ENCODE results near the gene SPEM1.
A peak's percentile ranks its signal among the peaks of the same experiment; 100 is the strongest.

The SPEM1 gene, protein sequence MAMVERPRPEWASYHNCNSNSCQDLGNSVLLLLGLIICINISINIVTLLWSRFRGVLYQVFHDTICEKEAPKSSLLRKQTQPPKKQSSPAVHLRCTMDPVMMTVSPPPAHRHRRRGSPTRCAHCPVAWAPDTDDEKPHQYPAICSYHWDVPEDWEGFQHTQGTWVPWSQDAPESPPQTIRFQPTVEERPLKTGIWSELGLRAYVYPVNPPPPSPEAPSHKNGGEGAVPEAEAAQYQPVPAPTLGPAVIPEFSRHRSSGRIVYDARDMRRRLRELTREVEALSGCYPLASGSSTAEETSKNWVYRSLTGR

DNA sequence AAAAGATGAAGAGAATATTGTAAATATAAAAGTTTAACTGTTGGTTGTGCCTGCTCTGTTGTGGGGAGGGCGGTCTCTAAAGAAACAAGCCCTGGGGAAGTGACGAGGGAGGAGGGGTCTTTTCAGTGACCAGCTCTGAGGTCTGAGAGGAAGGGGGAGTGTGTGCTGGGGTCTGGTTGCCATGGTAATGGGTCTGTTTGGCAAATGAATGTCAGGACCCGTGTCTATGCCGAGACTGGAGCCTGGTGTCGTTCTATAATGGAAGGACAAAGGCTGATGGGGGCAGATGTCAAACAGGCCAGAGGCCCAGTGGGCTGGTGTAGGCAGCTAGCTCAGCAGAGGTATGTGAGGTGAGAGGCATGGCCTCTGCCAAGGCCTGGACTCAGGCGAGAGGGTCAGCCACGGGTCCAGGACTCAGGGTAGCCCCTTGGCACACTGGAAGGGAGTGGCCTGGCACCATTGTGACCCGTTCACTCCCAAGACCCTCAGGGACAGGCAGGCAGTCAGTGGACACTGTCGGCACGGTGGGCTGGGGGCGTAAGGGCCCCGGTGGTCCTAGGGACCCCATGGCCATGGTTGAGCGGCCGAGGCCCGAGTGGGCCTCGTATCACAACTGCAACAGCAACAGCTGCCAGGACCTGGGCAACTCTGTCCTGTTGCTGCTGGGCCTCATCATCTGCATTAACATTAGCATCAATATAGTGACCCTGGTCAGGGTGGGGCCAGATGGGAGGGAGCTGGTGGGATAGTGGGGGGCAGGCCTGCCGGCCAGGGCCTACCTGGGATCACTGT lies at the start of gene SPEM1:
Gene SPEM1, plus strand, starts transcription at position 506 of the 792 bp plus-strand sequence. Its CDS starts 61 bp downstream, at position 567.
- DNase-seq (ENCODE audit: low read depth) = no peak

DNA sequence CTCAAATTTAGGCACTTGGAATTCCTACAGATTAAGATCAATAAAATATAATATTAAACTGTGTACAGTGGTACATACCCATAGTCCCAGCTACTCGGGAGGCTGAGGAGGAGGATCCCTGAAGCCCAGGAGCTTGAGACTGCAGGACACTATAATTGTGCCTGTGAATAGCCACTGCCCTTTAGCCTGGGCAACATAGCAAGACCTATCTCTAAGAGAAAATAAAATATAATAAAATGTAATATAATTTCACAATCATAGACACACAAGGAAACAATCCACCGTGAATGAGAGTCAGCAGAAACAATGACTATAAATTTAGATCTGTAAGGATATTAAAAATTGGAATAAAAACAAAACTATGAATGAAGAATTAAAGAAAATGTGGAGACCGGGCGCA lies 49.3 kb upstream of the SPEM1 start:
- DNase-seq (ENCODE audit: low read depth) = no peak

DNA sequence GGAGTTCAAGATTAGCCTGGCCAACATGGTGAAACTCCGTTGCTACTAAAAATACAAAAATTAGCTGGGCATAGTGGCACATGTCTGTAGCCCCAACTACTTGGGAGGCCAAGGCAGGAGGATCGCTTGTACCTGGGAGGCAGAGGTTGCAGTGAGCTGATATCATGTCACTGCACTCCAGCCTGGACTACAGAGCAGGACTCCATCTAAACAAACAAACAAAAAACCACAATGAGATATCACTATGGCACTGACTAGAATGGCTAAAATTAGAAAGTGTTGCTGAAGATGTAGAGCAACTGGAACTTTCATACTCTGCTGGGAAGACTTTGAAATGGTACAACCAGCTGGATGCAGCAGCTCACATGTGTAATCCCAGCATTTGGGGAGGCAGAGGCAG lies 45.8 kb upstream of the SPEM1 start:
- no peak for DNase-seq (ENCODE audit: low read depth)

DNA sequence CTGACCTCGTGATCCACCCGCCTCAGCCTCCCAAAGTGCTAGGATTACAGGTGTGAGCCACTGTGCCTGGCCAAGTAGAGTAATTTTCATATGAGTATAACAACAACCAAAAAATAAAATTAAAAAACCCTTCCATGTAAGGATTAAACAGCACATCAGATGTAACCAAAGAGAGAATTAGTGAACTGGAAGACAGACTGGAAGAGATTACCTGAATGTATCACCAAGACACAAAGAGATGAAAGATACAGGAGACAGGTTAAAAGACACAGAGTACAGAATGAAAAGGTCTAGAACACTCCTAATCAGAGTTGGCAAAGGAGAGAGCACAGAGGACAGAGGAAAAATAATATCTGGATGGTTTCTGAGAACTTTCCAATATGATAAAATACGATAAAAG lies 41.0 kb upstream of the SPEM1 start:
- DNase-seq (ENCODE audit: low read depth) = no peak

DNA sequence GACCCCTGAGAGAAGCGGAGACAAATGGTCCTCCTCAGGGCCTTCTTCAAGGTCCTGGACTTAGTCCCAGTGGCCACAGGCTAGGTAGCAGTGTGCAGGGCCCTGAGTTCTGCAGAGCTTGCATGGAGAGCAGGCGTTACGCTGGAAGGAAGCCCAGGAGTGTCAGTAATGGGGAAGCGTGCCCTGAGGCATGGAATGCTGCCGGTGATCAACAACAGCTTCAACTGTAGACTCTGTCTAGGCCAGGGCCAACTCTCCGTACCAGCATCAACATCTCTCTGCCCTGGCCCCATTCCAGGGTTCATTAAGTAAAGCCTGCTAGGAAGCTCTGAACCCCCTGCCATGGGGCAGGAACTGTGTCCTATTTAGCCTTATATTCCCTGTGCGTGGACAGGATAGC lies 39.8 kb upstream of the SPEM1 start:
- DNase-seq (ENCODE audit: low read depth) = no peak

DNA sequence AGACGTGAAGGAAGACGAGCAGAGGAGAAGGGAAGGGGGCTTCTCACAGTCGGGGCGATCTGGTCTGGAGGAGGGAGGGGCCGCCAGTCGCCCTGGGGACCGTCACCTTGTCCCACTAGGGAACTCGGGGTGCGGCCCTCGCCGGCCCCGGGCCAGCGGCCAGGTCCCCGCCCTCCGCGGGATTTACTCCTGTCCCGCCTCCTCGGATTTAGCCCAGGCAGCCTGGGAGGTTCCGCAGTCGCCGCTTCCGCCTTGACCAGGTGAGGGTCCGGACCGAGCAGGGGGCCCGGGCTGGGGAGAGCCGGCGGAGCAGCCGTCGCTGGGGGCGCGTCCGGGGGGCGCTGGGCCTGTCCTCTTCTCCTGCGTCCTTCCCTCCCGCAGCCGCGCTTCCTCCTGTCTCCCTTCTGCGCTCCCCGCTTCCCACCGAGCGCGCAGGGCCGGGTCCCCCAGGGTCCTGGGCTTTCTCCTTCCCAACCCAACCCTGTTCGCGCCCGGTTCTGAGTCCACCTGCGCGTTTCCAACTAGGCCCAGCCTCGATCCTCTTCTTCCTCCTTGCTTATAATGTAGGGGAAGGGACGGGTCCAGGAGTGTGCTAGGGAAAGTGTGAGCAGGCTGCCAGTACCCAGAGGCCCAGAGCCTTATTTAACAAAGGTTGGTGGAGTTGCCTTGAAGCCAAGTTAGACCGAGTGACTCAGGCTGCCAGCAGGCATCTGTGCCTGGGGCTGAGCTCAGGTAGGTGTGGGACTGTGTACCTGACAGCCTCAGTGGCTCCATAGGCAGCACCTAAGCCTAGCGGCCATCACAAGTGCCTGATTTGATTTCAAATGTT lies 39.1 kb upstream of the SPEM1 start, which contains the start of gene TNK1:
Gene TNK1, plus strand, starts transcription at position 235 of the 829 bp plus-strand sequence. CDS start 1,838 bp downstream, outside the sequence.
- DNase-seq (ENCODE audit: low read depth) = no peak

DNA sequence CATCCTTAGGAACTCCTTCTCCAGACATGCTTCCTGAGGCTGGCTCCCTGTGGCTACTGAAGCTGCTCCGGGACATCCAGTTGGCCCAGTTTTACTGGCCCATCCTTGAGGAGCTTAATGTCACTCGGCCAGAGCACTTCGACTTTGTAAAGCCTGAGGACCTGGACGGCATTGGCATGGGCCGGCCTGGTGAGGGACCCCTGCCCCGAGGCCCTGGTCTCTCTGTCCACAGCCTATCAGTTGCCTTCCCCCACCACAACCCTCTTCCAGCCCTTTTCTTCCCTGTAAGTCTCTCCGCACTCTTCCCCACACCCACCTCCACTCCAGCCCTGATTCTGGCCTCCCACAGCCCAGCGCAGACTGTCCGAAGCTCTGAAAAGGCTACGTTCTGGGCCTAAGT lies 37.2 kb upstream of the SPEM1 start:
- DNase-seq (ENCODE audit: low read depth) = no peak

DNA sequence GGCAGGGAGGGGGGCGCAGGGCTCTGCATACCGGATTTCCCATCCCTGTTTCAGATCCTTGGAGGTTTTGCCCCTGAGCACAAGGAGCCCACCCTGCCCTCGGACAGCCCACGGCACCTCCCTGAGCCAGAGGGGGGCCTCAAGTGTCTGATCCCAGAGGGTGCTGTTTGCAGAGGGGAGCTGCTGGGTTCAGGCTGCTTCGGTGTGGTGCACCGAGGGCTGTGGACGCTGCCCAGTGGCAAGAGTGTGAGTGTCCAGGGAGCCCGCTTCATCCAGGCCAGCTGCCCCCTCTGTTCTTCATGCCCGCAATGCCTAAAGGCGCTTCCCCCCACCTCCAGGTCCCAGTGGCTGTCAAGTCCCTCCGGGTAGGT lies 36.8 kb upstream of the SPEM1 start:
- DNase-seq (ENCODE audit: low read depth) = no peak

DNA sequence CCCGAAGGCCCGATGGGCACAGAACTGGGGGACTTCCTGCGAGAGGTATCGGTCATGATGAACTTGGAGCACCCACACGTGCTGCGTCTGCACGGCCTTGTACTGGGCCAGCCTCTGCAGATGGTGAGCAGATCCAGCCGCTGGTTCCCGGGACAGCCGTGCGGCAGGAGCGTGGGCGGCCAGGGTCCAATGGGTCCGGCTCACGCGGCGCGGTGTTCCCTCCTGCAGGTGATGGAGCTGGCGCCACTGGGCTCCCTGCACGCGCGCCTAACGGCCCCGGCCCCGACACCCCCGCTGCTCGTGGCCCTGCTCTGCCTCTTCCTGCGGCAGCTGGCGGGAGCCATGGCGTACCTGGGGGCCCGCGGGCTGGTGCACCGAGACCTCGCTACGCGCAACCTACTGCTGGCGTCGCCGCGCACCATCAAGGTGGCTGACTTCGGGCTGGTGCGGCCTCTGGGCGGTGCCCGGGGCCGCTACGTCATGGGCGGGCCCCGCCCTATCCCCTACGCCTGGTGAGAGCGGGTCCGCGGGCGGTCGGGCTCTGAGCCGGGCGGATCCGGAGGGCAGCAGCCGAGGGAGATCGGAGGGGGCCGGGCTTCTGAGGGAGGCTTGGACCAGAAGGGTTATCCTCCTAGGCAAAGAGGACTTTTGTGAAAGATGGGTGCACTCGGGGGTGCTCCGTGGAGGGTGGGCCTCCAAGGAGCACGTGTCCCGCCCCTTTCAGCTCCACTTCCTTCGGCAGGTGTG lies 36.2 kb upstream of the SPEM1 start:
- DNase-seq (ENCODE audit: low read depth) = no peak

DNA sequence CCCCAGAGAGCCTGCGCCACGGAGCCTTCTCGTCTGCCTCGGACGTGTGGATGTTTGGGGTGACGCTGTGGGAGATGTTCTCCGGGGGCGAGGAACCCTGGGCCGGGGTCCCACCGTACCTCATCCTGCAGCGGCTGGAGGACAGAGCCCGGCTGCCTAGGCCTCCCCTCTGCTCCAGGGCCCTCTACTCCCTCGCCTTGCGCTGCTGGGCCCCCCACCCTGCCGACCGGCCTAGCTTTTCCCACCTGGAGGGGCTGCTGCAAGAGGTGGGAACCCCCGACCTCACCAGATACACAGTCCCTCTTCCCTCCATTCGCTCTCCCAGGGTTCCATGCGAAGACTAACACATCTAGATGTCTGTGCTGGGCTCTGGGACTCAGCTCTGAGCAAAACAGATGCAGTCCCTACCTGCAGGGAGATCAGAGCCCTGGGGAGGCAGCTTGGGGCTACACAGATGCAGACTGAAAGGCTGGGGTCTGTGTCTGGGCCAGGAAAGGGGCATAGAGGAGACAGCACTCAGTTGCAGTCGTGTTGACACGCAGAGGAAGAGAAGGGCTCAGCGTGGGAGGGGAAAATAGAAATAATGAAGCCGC lies 35.5 kb upstream of the SPEM1 start:
- DNase-seq (ENCODE audit: low read depth) = no peak

DNA sequence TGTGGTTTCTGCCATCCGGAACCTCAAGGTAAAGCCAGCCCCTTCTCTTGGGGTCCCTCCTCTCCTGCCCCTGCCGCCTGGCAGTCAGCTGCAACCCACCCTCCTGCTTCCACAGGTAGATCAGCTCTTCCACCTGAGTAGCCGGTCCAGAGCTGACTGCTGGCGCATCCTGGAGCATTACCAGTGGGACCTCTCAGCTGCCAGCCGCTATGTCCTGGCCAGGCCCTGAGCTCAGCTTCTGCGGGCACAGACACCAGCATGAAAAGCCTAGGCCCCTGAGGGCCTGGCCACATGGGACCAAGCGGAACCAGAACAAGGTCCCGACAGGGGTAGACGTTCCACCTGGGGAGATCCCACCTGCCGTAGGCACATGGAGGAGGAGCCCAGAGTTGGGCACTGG lies 31.3 kb upstream of the SPEM1 start:
- no peak for DNase-seq (ENCODE audit: low read depth)

DNA sequence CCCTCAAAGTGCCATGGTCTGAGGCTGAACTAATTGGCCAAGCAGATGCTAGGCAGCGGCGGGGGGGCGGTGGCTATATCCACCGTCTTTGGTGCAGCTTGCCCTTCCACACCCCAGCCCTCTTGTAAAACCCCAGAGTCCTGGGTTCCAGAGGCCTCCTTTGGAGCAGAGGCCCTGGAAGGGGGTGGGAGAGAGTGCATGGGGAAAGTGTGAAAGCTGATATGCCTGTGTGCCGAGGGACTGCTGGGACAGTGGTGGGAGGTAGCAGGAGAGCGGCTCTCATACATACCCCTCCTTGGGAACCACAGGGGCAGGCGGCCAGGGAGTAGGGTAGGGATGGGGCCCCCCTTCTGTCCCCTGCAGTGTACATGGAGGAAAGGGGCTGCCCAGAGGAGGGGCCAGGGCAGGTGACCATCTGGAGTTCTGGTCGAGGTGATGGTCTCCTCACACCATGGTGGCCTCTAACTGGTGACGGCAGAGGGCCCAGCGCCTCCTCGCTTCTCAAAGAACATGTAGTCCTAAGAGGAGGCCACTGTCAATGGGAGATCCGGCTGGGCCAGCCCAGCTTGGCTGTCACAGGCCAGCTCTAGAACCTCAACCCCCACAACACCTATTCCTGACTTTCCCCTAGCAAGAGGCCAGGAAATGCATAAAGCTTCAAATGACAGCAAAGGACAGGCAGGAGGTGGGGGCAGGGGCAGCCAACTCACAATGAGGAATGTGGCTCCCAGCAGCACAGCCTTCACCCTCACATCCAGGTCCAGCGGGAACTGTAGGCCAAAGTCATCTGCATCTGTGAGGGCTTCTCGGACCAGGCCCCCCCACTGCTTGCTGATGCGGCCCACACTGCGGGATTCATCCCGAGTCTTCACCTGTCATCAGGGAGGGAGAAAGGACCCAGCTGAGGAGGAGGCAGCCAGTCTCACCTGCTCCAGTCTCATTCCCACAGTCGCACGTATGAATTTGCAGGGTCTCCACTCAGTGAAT lies 29.9 kb upstream of the SPEM1 start:
- no peak for DNase-seq (ENCODE audit: low read depth)

DNA sequence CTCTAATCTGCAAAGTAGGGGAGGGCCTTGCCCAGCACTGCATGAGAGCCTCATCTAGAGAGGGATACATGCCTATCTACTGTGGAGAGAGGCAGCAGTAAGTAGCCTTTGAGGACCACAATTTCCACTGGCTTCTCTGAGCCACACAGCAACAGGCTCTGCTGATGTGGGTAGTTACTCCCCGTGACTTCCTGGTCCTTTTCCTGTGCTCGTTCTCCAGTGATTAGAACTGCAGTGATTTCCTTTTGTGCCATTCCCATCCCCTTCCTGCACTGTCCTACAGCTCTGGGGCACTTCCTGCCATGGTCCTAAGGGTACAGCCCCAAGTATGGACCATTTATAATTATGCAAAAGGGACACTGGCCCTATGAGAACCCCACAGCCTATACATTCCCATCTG lies 28.8 kb upstream of the SPEM1 start:
- DNase-seq (ENCODE audit: low read depth) = no peak

DNA sequence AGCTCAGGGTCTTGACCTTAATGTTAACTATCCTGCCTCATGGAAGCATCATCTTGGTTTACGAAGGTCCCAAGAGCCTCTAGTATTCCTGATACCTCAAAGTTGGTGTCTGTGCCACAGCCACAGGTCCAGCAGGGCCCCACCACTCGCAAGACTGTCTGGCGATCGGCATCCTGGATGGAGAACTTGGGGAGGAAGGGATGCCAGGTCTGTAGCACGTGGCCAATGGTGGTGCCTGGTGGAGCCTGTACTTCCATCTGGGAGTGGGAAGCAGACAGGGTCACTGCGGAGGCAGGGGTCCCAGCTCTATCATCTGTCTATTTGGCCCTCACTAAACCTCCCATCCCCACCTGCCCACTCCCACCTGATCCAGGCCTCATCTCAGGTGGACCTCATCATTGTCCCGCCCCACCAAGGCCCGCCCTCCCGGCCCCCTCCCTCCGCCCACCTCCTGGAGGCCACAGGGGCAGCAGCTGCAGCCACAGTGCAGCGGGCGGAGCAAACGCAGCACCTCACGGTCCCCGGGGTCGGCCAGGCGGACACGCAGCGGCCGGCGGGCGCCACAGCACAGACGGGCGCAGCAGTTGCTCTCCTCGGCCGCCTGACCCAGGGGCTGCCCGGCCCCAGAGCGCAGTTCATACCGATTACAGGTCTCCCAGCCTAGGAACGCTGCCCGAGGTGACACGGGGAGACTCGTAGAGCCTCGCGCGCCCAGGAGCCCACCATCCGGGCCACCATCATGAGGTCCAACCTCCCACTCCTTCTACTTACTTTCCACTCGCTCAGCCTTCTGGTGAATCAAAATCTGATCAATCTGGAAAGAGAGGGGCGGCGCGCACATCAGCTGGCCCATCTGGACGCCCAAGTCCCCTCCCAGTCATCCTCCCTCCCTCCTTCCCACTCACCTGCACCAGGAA lies 27.2 kb upstream of the SPEM1 start:
- DNase-seq (ENCODE audit: low read depth) = no peak

DNA sequence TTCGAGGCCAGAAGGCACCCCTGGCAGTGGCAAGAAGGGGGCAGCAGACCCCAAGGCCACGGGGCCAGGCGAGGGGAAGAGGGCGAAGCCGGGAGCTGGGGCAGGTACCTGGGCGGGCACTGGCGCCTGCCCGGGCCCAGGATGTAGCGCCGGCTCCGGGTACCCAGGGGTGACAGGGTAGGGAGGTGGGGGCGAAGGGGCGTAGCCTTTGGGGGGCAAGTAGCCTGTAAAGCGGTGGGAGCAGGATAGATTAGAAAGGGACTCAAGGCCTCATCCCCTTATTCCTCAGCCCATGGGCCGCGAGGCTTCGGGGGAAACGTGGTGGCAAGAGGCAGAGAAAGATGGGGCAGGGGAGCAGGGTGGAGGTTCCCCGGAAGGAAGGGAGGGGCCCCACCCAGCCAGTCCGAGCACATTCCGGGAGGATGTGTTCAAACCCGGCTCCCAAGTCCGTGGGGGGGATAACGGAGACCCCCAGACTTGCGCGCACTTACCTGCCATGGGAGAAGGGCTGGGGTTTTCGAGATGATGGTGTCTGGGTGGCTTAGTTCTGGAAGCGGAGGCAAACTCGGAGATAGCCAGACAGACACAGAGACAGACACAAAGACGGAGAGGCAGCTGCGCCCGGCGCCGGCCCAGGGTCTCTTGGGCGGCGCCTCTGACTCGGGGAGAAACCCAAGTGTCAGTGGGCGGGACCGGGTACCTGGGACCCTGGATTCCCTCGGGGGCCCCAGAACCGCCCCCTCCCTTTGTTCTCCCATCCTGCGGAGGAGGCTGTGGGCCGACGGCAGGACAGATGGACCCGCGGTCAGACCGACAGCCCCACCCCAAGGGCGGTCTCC lies 26.3 kb upstream of the SPEM1 start:
- DNase-seq (ENCODE audit: low read depth) = no peak

DNA sequence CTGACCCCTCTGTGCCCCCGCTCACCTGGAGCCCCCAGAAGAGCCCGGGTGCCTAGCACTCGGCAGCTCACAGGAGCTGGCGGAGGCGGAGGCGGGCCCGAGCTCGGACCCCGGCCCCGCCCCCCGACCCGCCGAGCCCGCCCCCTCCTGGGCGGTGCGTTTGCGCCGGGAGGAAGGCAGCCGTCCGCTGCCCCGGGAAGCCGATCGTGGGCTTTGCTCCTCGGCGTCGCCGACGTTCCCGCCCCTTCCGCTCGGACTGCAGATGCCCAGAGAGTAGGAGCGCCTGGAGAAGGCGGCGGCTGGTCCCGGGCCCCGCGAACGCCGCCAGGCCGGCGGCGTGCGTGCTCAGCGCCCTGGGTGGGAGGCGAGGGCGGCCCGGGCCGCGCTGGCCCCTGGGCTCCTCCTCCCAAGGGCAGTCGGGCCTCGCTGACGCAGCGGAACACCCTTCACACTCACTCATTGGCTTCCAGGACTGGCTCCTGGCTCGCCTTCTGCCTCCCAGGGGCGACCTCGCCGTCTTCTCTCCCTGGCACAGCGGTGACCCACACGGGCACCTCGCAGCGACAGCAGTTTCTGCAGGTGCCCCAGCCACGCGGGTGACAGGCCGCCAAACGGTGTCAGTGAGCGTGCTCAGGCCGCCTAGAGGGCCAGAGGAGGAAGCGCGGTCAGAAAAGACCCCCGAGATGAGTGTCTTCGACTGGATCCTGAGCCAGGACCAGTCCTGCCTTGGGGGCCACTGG lies 25.5 kb upstream of the SPEM1 start, which contains the start of gene PLSCR3:
Gene PLSCR3, minus strand, starts transcription at position 74 of the 740 bp plus-strand sequence. CDS start 415 bp downstream, outside the sequence.
- peak; percentile 73 for DNase-seq (ENCODE audit: low read depth)

DNA sequence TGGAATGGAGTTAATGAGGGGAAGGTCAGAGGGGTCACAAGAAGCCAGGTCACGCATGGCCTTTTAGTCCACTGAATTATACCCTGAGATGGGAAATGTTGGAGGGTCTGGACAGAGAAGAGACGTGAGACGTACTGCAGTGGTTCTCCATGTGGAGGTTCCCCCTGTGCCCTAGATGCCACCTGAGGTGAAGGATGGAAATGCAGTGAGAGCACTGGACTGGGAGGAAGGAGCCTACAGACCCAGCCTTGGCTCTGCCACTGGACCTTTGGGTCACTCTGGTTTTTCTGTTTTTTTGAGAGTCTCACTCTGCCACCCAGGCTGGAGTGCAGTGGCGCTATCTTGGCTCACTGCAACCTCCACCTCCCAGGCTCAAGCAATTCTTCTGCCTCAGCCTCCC lies 24.0 kb upstream of the SPEM1 start:
- DNase-seq (ENCODE audit: low read depth) = no peak
